ENCODE results near the gene FUT1.

DNA sequence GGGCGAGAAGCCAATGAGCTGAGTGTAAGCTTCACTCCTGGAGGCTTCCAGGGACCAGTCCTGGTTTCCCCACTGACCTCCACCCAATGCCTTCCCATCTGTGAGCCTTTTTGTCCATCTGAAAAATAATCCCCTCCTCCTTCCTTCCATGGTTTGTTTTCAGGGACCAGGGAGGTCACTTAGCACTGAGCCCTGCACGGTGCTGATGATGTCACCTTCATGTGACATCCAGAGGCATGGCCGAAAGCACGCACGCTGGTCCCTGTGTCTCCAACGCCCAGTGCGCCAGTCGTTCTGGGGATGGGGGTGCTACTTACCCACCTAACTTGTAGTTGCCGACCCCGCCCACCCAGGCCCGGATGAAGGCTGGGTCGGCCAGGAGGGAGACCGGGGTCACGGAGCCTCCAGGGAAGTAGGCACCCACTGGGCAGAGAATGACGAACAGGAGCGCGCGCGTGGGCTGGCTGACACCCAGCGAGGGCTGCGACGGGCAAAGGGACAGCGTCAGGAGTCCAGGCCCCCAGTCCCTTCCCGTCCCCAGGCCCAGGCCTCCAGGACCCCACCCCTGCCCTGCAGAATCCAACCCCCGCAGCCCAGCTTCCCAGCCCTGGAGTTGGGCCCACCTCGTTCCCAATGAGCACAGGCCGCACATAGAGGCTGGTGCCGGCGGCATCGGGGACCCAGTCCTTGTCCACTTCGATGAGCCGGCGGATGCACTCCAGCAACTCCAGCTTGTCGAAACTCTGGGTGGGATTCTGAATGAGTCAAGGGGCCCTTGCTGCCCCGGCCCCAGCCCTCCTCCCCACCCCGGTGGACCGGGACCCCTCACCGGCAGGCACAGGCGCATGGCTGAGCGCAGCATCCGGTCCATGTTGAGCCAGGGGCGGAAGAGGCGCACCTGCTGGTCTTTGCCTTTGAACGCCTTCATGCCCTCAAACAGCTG, 47.2 kb upstream of the FUT1 start:
- TF ChIP-seq, protein P1, sequence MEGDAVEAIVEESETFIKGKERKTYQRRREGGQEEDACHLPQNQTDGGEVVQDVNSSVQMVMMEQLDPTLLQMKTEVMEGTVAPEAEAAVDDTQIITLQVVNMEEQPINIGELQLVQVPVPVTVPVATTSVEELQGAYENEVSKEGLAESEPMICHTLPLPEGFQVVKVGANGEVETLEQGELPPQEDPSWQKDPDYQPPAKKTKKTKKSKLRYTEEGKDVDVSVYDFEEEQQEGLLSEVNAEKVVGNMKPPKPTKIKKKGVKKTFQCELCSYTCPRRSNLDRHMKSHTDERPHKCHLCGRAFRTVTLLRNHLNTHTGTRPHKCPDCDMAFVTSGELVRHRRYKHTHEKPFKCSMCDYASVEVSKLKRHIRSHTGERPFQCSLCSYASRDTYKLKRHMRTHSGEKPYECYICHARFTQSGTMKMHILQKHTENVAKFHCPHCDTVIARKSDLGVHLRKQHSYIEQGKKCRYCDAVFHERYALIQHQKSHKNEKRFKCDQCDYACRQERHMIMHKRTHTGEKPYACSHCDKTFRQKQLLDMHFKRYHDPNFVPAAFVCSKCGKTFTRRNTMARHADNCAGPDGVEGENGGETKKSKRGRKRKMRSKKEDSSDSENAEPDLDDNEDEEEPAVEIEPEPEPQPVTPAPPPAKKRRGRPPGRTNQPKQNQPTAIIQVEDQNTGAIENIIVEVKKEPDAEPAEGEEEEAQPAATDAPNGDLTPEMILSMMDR (conservative IDR thresholded peaks at IDR 0.05) = no peak
- no peak for TF ChIP-seq ZFX (IDR thresholded peaks at IDR 0.05)

Data from C4-2B (cell line).